ENCODE results near the gene SRSF5. TPM values are rescaled to one million over a fixed set of nuclear protein-coding genes. Genes with fewer than 3 reads are reported as not detected.
A peak's percentile ranks its signal among the peaks of the same experiment; 100 is the strongest.

The SRSF5 gene
- total RNA-seq, 1 experiment from 2014 or later: 389 TPM

DNA sequence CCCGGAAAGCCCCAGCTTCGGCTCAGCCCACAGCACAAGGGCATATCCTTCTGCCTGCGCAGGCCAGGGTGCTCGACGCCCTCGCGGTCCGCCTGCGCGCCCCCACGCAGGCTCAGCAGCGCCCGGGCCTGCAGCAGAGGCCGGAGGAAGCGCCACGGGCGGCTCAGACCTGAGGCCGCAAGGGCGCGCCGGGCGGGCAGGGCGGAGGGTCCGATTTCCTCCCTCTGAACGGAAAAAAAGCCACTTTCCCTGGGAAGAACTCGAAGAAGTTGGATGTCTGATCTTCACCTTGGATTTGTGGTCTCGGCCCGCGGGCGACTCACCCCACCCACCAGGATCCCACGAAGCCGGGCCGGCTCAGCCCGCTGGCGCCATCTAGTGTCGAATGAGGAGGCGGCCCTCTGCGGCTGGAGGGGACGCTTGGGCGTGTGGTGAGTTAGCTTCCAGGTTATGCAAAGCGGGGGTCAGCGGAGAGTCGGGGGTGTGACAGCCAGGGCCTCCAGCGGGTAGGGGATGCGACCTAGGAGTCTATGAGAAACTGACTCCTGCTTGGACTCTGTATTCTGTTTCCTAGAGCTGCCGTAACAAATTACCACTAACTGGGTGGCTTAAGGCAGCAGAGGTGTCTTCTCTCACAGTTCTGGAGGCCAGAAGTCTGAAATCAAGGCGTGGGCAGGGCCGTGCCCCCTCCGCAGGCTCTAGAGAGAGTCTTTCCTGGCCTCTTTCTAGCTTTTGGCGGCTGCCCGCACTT is 40.0 kb upstream of the SRSF5 start:
- TF ChIP-seq, protein P1, sequence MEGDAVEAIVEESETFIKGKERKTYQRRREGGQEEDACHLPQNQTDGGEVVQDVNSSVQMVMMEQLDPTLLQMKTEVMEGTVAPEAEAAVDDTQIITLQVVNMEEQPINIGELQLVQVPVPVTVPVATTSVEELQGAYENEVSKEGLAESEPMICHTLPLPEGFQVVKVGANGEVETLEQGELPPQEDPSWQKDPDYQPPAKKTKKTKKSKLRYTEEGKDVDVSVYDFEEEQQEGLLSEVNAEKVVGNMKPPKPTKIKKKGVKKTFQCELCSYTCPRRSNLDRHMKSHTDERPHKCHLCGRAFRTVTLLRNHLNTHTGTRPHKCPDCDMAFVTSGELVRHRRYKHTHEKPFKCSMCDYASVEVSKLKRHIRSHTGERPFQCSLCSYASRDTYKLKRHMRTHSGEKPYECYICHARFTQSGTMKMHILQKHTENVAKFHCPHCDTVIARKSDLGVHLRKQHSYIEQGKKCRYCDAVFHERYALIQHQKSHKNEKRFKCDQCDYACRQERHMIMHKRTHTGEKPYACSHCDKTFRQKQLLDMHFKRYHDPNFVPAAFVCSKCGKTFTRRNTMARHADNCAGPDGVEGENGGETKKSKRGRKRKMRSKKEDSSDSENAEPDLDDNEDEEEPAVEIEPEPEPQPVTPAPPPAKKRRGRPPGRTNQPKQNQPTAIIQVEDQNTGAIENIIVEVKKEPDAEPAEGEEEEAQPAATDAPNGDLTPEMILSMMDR (conservative IDR thresholded peaks at IDR 0.05): peak; percentile 99
- Histone ChIP-seq H3K18ac (ENCODE audit: insufficient read length, low read depth, low read length) (no peak overlapping the region), H3K79me2 (ENCODE audit: insufficient read depth, low read length) (no peaks in the 10 kb centered on the region), H3K23ac (ENCODE audit: insufficient read length, low read depth, low read length) (no peak overlapping the region), H3K79me1 (ENCODE audit: insufficient read depth, low read depth, low read length, poor library complexity, severe bottlenecking) (no peaks in the 10 kb centered on the region), H2BK120ac (ENCODE audit: low read depth, low read length, poor library complexity, severe bottlenecking) (no peak overlapping the region), H4K8ac (replicated peaks; ENCODE audit: insufficient read length, low read depth, low read length) (no peak overlapping the region), H4K5ac (ENCODE audit: insufficient read length, low read depth, low read length) (no peak overlapping the region), H2BK15ac (ENCODE audit: low read depth, low read length) (no peak overlapping the region), H2AK5ac (ENCODE audit: insufficient read length, low read length) (no peak overlapping the region), H3T11ph (ENCODE audit: low read length) (no peak overlapping the region), H2BK20ac (ENCODE audit: low read depth, low read length, poor library complexity, severe bottlenecking) (no peak overlapping the region), H4K20me1 (ENCODE audit: control insufficient read depth, insufficient read depth, insufficient read length) (no peaks in the 10 kb centered on the region), H3K4me1 (ENCODE audit: insufficient read depth, low read length) (no peaks in the 10 kb centered on the region), H3K23me2 (ENCODE audit: insufficient read length, low read depth, low read length, poor library complexity, severe bottlenecking) (no peaks in the 10 kb centered on the region), H3K56ac (ENCODE audit: insufficient read length, low read depth, low read length) (no peak overlapping the region), H3K9ac (ENCODE audit: extremely low read depth, insufficient read length, low read length) (no peak overlapping the region), H3K27ac (ENCODE audit: insufficient read length, low read depth, low read length) (no peak overlapping the region), H2BK5ac (ENCODE audit: insufficient read length, low read length) (no peak overlapping the region), H4K91ac (ENCODE audit: insufficient read length, low read depth, low read length) (no peak overlapping the region), H3K27me3 (ENCODE audit: insufficient read depth, low read length) (no peaks in the 10 kb centered on the region; the same call in 1 of the 2 replicates), H2AFZ (ENCODE audit: low read length) (no peak overlapping the region), H3K4ac (ENCODE audit: low read depth, low read length) (no peak overlapping the region), H3K4me2 (ENCODE audit: insufficient read depth, insufficient read length, low read length) (peak overlapping the region; percentile 10), H3K14ac (ENCODE audit: insufficient read depth, low read length) (0 out of 2 replicates have a peak overlapping the region, but pooled peaks have one; percentile 26), H3K9me3 (ENCODE audit: control insufficient read depth, low read depth, low read length) (no peaks in the 10 kb centered on the region), H2BK12ac (ENCODE audit: insufficient read length, low read depth, low read length) (no peak overlapping the region)
- no peak overlapping the region; a peak in 1 of 7 replicates for H3K27ac Mint-ChIP-seq
- WGBS (ENCODE audit: extremely low coverage, insufficient read length, low lambda C conversion rate): no CpG with 5 or more reads among the region's 51 CpGs
- peak overlapping the region; percentile 50 to 57; a peak in 4 of 5 replicates for H3K4me3 Mint-ChIP-seq
- peaks cover 13% of the 10 kb centered on the region for H3K27me3 Mint-ChIP-seq (ENCODE audit: low read depth)
- DNase-seq: peak; percentile 86
- peaks cover 0 to 1% of the 10 kb centered on the region in 2 experiments; a peak in 2 of 5 replicates for H3K9me3 Mint-ChIP-seq
- peaks cover 6 to 7% of the 10 kb centered on the region in 2 experiments for H3K4me1 Mint-ChIP-seq
- H3K36me3 Mint-ChIP-seq (ENCODE audit: insufficient read depth in 1 of 3, low read depth in 3 of 3): no peaks in the 10 kb centered on the region; a peak in 1 of 7 replicates
